GM12878 (cell line): ENCODE data around the gene ERMN. TPM values are rescaled to one million over a fixed set of nuclear protein-coding genes. Genes with fewer than 3 reads are reported as not detected.

ENCODE experiments used
- ATAC-seq: fragments of 200-7000 bp; cut with Tn5 transposase; 3 replicates; pipeline ENCODE4 v1.9.1; 2020; ENCODE audit warnings: mild to moderate bottlenecking, moderate library complexity
- BruUV-seq: library from RNA; stranded (reverse); fragments of 400-500 nt; replicated peaks from 2 replicates; lab custom pipeline; 2021; lab: Mats Ljungman, UMichigan
- CTCF ChIA-PET: fragments of 300-600 bp; sonication (Branson Sonifier 250); formaldehyde crosslinking; extraction: SDS; loops from one replicate; lab custom pipeline; 2021; ENCODE audit warnings: inconsistent platforms; lab: Yijun Ruan, JAX
- POLR2A ChIA-PET: fragments of 350-600 bp; formaldehyde crosslinking; extraction: SDS; loops from one replicate; lab custom pipeline; 2021; ENCODE audit warnings: inconsistent platforms; lab: Charles Lee
- RAD21 ChIA-PET: fragments of 300-600 bp; sonication (Branson Sonifier 250); formaldehyde crosslinking; loops from one replicate; lab custom pipeline; 2023; ENCODE audit warnings: antibody characterized with exemption; ENCODE audit not compliant: unreplicated experiment; lab: Charles Lee
- SMC1A ChIA-PET: fragments of 300-600 bp; sonication (Branson Sonifier 250); formaldehyde crosslinking; loops from one replicate; lab custom pipeline; 2023; ENCODE audit not compliant: unreplicated experiment, uncharacterized antibody; lab: Charles Lee
- DNase-seq: peaks from one replicate; pipeline ENCODE4 v3.0.0-alpha.2; 2011; ENCODE audit warnings: low read depth, low spot score
- FAIRE-seq: peaks from 3 replicates; lab custom pipeline; 2011; peaks lifted over from hg19 to GRCh38; lab: Jason Lieb, UNC
- H2AFZ ChIP-seq: 2 replicates; pipeline ENCODE4 v1.6.0; 2011; ENCODE audit warnings: low read depth, low read length, control low read depth; ENCODE audit not compliant: control insufficient read depth
- H3K27ac ChIP-seq: 2 replicates; pipeline ENCODE4 v1.5.1; 2011; ENCODE audit warnings: control low read depth; ENCODE audit not compliant: control insufficient read depth, insufficient read depth
- H3K27me3 ChIP-seq, 2 experiments: replicated peaks in 1 of 2; 2 replicates each; pipeline versions ENCODE4 v1.6.0 to v1.6.1; 2011; ENCODE audit warnings: low read length in 1 of 2; ENCODE audit not compliant: control insufficient read depth in 2 of 2, insufficient read depth in 2 of 2
- H3K36me3 ChIP-seq, 2 experiments: 2 replicates each; pipeline ENCODE4 v1.5.1; 2011; ENCODE audit warnings: low read length in 1 of 2; ENCODE audit not compliant: control insufficient read depth in 2 of 2, insufficient read depth in 2 of 2
- H3K4me1 ChIP-seq: 2 replicates; pipeline ENCODE4 v1.6.1; 2011; ENCODE audit warnings: mild to moderate bottlenecking, low read length, moderate library complexity, mixed read lengths; ENCODE audit not compliant: control insufficient read depth, insufficient read depth
- H3K4me2 ChIP-seq: 2 replicates; pipeline ENCODE4 v1.6.0; 2011; ENCODE audit warnings: control low read depth; ENCODE audit not compliant: control insufficient read depth, insufficient read depth
- H3K4me3 ChIP-seq: fragments of 200-600 bp; sonication (generic); 2 replicates; pipeline ENCODE4 v1.5.1; 2016
- H3K79me2 ChIP-seq: 2 replicates; pipeline ENCODE4 v1.6.0; 2011; ENCODE audit warnings: low read length; ENCODE audit not compliant: control insufficient read depth, insufficient read depth
- H3K9ac ChIP-seq: 2 replicates; pipeline ENCODE4 v1.8.0; 2011; ENCODE audit warnings: low read length, control low read depth, mixed read lengths; ENCODE audit not compliant: control insufficient read depth, insufficient read depth
- H3K9me3 ChIP-seq: replicated peaks from 3 replicates; pipeline ENCODE4 v1.5.1; 2011; ENCODE audit warnings: mild to moderate bottlenecking, low read length; ENCODE audit not compliant: control insufficient read depth, insufficient read depth
- H4K20me1 ChIP-seq: 2 replicates; pipeline ENCODE4 v1.6.0; 2011; ENCODE audit not compliant: control insufficient read depth, insufficient read depth
- CHD4 ChIP-seq: fragments of 200-600 bp; sonication (generic); IDR thresholded peaks from 2 replicates; pipeline ENCODE4 v1.6.1; 2016; ENCODE audit warnings: mild to moderate bottlenecking
- E2F8 ChIP-seq: fragments of 450-650 bp; IDR thresholded peaks from 2 replicates; pipeline ENCODE4 v1.6.1; 2018; ENCODE audit warnings: mild to moderate bottlenecking, low read depth, moderate library complexity; ENCODE audit not compliant: partially characterized antibody
- EP300 ChIP-seq, 2 experiments: fragments of 150-350 bp in 1 of 2; IDR thresholded peaks; 2 replicates each; pipeline ENCODE4 v1.6.1; 2011 to 2012; ENCODE audit warnings: low read depth in 2 of 2, low read length in 2 of 2, borderline replicate concordance in 1 of 2, improper control_type of control experiment in 1 of 2, inconsistent platforms in 1 of 2; ENCODE audit not compliant: control insufficient read depth in 1 of 2
- JUND ChIP-seq: IDR thresholded peaks from 2 replicates; pipeline ENCODE4 v1.6.1; 2012; ENCODE audit warnings: low read depth, mild to moderate bottlenecking, low read length, improper control_type of control experiment, moderate library complexity
- MYB ChIP-seq: fragments of 150-350 bp; IDR thresholded peaks from 2 replicates; pipeline ENCODE4 v1.6.1; 2014; ENCODE audit warnings: mild to moderate bottlenecking, low read depth, low read length, borderline replicate concordance
- MYC ChIP-seq: IDR thresholded peaks from 2 replicates; pipeline ENCODE4 v1.6.1; 2011; ENCODE audit warnings: mild to moderate bottlenecking, low read length, moderate library complexity, inconsistent platforms; ENCODE audit not compliant: insufficient read depth, insufficient replicate concordance, insufficient read length, severe bottlenecking
- NKRF ChIP-seq: fragments of 450-650 bp; conservative IDR thresholded peaks from 2 replicates; pipeline ENCODE4 v1.6.1; 2017; ENCODE audit warnings: mild to moderate bottlenecking, moderate library complexity
- NR2C2 ChIP-seq: IDR thresholded peaks from 2 replicates; pipeline ENCODE4 v1.6.1; 2011; ENCODE audit warnings: borderline replicate concordance, low read depth; ENCODE audit not compliant: control insufficient read depth, insufficient read length
- POLR2AphosphoS2 ChIP-seq: IDR thresholded peaks from 2 replicates; pipeline ENCODE4 v1.6.1; 2011; ENCODE audit warnings: low read depth, mild to moderate bottlenecking, low read length, improper control_type of control experiment, moderate library complexity
- REST ChIP-seq: IDR thresholded peaks from 2 replicates; pipeline ENCODE4 v1.6.1; 2012; ENCODE audit warnings: mild to moderate bottlenecking, low read depth, low read length
- SREBF2 ChIP-seq: IDR thresholded peaks from 2 replicates; pipeline ENCODE4 v1.6.1; 2012; ENCODE audit warnings: mild to moderate bottlenecking, low read length
- TARDBP ChIP-seq: IDR thresholded peaks from 2 replicates; pipeline ENCODE4 v1.6.1; 2016; ENCODE audit warnings: borderline replicate concordance
- TCF7 ChIP-seq: IDR thresholded peaks from 2 replicates; pipeline ENCODE4 v1.6.1; 2014; ENCODE audit warnings: antibody characterized with exemption, borderline replicate concordance
- WGBS: methylation state at CpG from one replicate; pipeline ENCODE4 v1.1.6; 2016; ENCODE audit warnings: low lambda C conversion rate; ENCODE audit not compliant: insufficient replicate concordance, insufficient coverage; ENCODE audit errors: missing lambda C conversion rate; 5-methylcytosine and 5-hydroxymethylcytosine counted together
- in situ Hi-C: fragments of 300-500 bp; cut with MboI; formaldehyde crosslinking; loops from 9 replicates; pipeline ENCODE4 v1.14.3; 2018; ENCODE audit warnings: mixed read lengths
- intact Hi-C: fragments of 100-400 bp; cut with micrococcal nuclease; formaldehyde crosslinking; loops from one replicate; pipeline ENCODE4 v1.14.2; 2022; ENCODE audit not compliant: unreplicated experiment
- polyA plus RNA-seq, 11 experiments: library from polyadenylated mRNA; depleted of rRNA in 4 of 11; unstranded in 6 of 11; stranded (reverse) in 5 of 11; fragments of >200 nt; fragmentation: Nextera tagmentation in 4 of 11; fragmentation: Illumina TruSeq in 1 of 11; extraction: Ambion mirVana in 4 of 11; extraction: Trizol in 1 of 11; gene quantifications; 1 replicate in 1 of 11; 2 replicates in 10 of 11; pipeline versions ENCODE4 v1.2.1 to v1.2.3, GENCODE V29; 2011 to 2016; ENCODE audit warnings: inconsistent platforms in 2 of 11, missing spikeins in 2 of 11, low read depth in 1 of 11
- total RNA-seq, 4 experiments: library from RNA; depleted of rRNA in 3 of 4; stranded (reverse); fragments of >200 nt in 3 of 4; fragmentation: Illumina TruSeq in 1 of 4; extraction: Trizol in 1 of 4; gene quantifications; 2 replicates each; pipeline versions ENCODE4 v1.2.1 to v1.2.3, GENCODE V29; 2013 to 2021

The ERMN gene
- total and polyA plus RNA-seq, 10 of the 15 experiments (the other 5 are each of a cell fraction or from before 2014, with no cell fraction given) = 0.26 to 5.3 (median 1.5) TPM

- no peak for TF ChIP-seq E2F8
- TF ChIP-seq TARDBP = no peak
- no peak for TF ChIP-seq NKRF
These were observed 9.7 kb downstream of the ERMN start (continued) for GRCh38 chr2:157315901-157316300.

- peak; percentile 68 for ATAC-seq
- intact Hi-C loops = no loop called here
- TF ChIP-seq JUND (no peak), CHD4 (no peak), TCF7 (peak; percentile 47; the same call in 1 of the 2 replicates), NR2C2 (no peak), MYC (no peak), REST (no peak), POLR2AphosphoS2 (no peak), EP300 (IDR thresholded peaks at IDR 0.05; ENCODE audit: borderline replicate concordance in 1 of 2, control insufficient read depth in 1 of 2, low read depth in 2 of 2, low read length in 2 of 2) (no peak), SREBF2 (no peak), MYB (no peak)
These were observed 12.6 kb downstream of the ERMN start for GRCh38 chr2:157312866-157313486.

More at GRCh38 chr2:157312866-157313486, 12.6 kb downstream of the ERMN start:
- no peak overlapping the region for H3K4me3 ChIP-seq
- DNase-seq = no peak
- POLR2A ChIA-PET = no interaction called here
- CTCF ChIA-PET = interaction anchor here (1.0 to 4.9 kb wide), 3 partner anchors 10 to 272 kb away, joined by 3 to 59 read pairs (median 49); partner anchors contain the start of gene ERMN
- H3K9ac ChIP-seq = no peak overlapping the region
- H3K27ac ChIP-seq = no peak overlapping the region
- H3K79me2 ChIP-seq = no peaks in the 10 kb centered on the region
- no peak for FAIRE-seq
- SMC1A ChIA-PET = interaction anchor here (1.9 to 3.1 kb wide), 2 partner anchors 13 to 15 kb away, joined by 4 to 8 read pairs; partner anchors contain the start of gene ERMN
- no peaks in the 10 kb centered on the region for H3K4me1 ChIP-seq
- in situ Hi-C loops = no loop called here
- BruUV-seq = no TSS peak
- WGBS = 0% methylated on average over 1 of the region's 1 CpG
- no peak overlapping the region for H3K4me2 ChIP-seq
- H3K36me3 ChIP-seq = no peaks in the 10 kb centered on the region
- H3K27me3 ChIP-seq = no peaks in the 10 kb centered on the region
- H2AFZ ChIP-seq = no peak overlapping the region
- H4K20me1 ChIP-seq = no peaks in the 10 kb centered on the region
- RAD21 ChIA-PET = interaction anchor here (1.4 to 1.6 kb wide), 2 partner anchors 8 to 10 kb away, joined by 3 to 6 read pairs; no protein-coding TSS in a partner anchor
- no peaks in the 10 kb centered on the region for H3K9me3 ChIP-seq
